GM12891 (cell line): ENCODE results near the gene HOXB5.

Source experiments
- PAX5 ChIP-seq: IDR thresholded peaks from 2 replicates; pipeline ENCODE4 v1.6.1; 2011; ENCODE audit warnings: low read length, moderate library complexity, mild to moderate bottlenecking; ENCODE audit not compliant: insufficient read depth, severe bottlenecking
- POLR2A ChIP-seq: IDR thresholded peaks from 2 replicates; pipeline ENCODE4 v1.6.1; 2011; ENCODE audit warnings: low read depth, low read length, control low read depth
- POLR2AphosphoS5 ChIP-seq: IDR thresholded peaks from 2 replicates; pipeline ENCODE4 v1.6.1; 2011; ENCODE audit warnings: low read depth, low read length, control low read depth
- POU2F2 ChIP-seq: IDR thresholded peaks from 2 replicates; pipeline ENCODE4 v1.6.1; 2011; ENCODE audit warnings: low read depth, mild to moderate bottlenecking, control low read depth, low read length, moderate library complexity
- SPI1 ChIP-seq: IDR thresholded peaks from 2 replicates; pipeline ENCODE4 v1.6.1; 2011; ENCODE audit warnings: low read depth, low read length, control low read depth
- TAF1 ChIP-seq: IDR thresholded peaks from 2 replicates; pipeline ENCODE4 v1.6.1; 2011; ENCODE audit warnings: low read depth, low read length, control low read depth

GRCh38 chr17:48556229-48556575, 37.4 kb downstream of the HOXB5 start:
- no peak for TF ChIP-seq POLR2A
- TF ChIP-seq POLR2AphosphoS5: no peak
- no peak for TF ChIP-seq SPI1
- no peak for TF ChIP-seq POU2F2
- no peak for TF ChIP-seq TAF1
- no peak for TF ChIP-seq PAX5
